HG03575 (cell line): ENCODE measurements around the gene TFE3.

Experiments
- ATAC-seq: cut with Tn5 transposase; IDR thresholded peaks from one replicate; pipeline ENCODE4 v1.9.1; 2021; ENCODE audit not compliant: unreplicated experiment, insufficient number of reproducible peaks, low FRiP score; ENCODE audit errors: extremely low read depth

The TFE3 gene

GRCh38 chrX:49061916-49062315, 18.8 kb upstream of the TFE3 start:
- ATAC-seq: no peak

GRCh38 chrX:49061490-49061889, 18.3 kb upstream of the TFE3 start:
- no peak for ATAC-seq

GRCh38 chrX:49060914-49061313, 17.8 kb upstream of the TFE3 start:
- no peak for ATAC-seq

- ATAC-seq: no peak
Measured at GRCh38 chrX:49059681-49060085, 16.5 kb upstream of the TFE3 start.

GRCh38 chrX:49059201-49059600, 16.0 kb upstream of the TFE3 start:
- no peak for ATAC-seq

- no peak for ATAC-seq
Measured at GRCh38 chrX:49058794-49059193, 15.6 kb upstream of the TFE3 start, which contains the start of gene CCDC120. TSS of gene CCDC120 (plus strand) at chrX:49058999. CDS start at chrX:49062042, 3,043 bp downstream.

- ATAC-seq: no peak
Measured at GRCh38 chrX:49054073-49054762, 11.1 kb upstream of the TFE3 start.

GRCh38 chrX:49053223-49054072, 10.3 kb upstream of the TFE3 start:
- no peak for ATAC-seq

- no peak for ATAC-seq
Measured at GRCh38 chrX:49043987-49044281, 777 bp upstream of the TFE3 start.

GRCh38 chrX:49042581-49043219, 457 bp downstream of the TFE3 start:
- ATAC-seq: no peak

GRCh38 chrX:49041744-49042580, 1.2 kb downstream of the TFE3 start:
- ATAC-seq: no peak

- no peak for ATAC-seq
Measured at GRCh38 chrX:49040376-49040955, 2.7 kb downstream of the TFE3 start.

GRCh38 chrX:49039598-49040375, 3.4 kb downstream of the TFE3 start:
- ATAC-seq: no peak

- no peak for ATAC-seq
Measured at GRCh38 chrX:49037883-49038475, 5.2 kb downstream of the TFE3 start.

- no peak for ATAC-seq
Measured at GRCh38 chrX:49030283-49030682, 12.9 kb downstream of the TFE3 start.

- ATAC-seq: no peak
Measured at GRCh38 chrX:49029876-49030275, 13.3 kb downstream of the TFE3 start.

GRCh38 chrX:49019599-49020249, 23.4 kb downstream of the TFE3 start:
- ATAC-seq: no peak
